GM21447 (cell line): Measurements from ENCODE around the gene SLC35E1.
A peak's percentile ranks its signal among the peaks of the same experiment; 100 is the strongest.

ENCODE experiments used
- ATAC-seq: cut with Tn5 transposase; IDR thresholded peaks from one replicate; pipeline ENCODE4 v1.9.1; 2021; ENCODE audit not compliant: unreplicated experiment

The SLC35E1 gene

GRCh38 chr19:16582486-16583261 is 10.5 kb upstream of the SLC35E1 start:
- no peak for ATAC-seq

GRCh38 chr19:16581971-16582343 is 9.7 kb upstream of the SLC35E1 start:
- no peak for ATAC-seq

DNA sequence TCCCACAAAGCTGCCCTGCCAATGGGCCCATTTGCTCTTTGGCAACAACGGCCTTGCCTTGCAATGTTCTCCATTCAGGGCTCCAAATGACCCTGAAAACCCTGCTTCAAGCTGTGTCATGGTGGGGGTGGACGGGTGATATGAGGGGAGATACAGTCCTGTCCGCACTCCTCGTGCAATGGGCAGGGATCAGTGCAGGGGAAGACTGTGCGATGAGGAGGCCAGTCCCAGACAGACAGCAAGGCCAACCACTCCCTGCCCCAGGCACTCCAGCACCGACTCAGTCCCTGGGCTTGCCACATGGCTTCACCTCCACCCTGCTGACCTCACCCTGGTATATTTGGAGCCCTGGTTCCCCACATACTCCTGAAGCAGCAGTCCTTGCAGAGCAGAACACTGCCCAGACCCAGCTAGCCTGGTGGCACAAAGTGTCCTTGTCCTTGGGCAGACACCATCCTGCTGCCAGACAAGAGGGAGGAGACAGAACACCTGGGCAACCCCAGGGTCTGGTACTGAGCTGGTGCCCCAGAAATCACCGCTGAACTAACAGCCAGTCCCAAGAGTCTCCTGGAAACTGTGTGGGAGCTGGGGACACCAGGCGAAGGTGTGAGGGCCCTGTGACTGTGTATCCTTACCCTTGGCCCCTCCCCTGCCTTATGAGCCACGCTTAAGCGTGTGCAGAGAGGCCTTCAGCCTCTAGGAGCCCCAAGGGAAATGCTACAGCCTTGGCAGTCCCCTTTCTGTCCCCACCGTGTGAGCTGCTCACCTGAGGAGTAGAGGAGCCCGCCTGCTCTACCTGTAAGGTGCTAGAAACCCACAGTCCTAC is 9.1 kb upstream of the SLC35E1 start:
- no peak for ATAC-seq

DNA sequence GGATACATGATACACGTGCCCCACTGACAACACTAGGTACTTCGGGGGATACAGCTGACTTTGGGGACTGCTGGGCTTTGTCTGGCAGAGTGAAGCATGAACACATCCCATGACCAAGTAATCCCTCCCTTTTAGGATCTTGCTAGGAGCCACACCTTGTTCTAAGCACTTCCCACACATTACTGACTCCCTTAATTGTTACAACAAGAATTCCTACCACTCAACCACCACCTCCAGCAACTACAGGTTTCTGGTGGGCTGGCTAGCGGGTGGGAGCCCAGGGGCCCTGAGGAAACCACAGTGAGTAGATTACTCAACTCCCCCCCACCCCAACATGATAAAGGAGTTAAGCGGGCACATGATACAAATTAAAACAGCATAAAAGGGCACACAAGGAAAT is 7.2 kb upstream of the SLC35E1 start:
- no peak for ATAC-seq

- no peak for ATAC-seq
These were observed 5.3 kb upstream of the SLC35E1 start for GRCh38 chr19:16577531-16577985.

GRCh38 chr19:16576690-16577530 is 4.7 kb upstream of the SLC35E1 start:
- ATAC-seq = no peak

DNA sequence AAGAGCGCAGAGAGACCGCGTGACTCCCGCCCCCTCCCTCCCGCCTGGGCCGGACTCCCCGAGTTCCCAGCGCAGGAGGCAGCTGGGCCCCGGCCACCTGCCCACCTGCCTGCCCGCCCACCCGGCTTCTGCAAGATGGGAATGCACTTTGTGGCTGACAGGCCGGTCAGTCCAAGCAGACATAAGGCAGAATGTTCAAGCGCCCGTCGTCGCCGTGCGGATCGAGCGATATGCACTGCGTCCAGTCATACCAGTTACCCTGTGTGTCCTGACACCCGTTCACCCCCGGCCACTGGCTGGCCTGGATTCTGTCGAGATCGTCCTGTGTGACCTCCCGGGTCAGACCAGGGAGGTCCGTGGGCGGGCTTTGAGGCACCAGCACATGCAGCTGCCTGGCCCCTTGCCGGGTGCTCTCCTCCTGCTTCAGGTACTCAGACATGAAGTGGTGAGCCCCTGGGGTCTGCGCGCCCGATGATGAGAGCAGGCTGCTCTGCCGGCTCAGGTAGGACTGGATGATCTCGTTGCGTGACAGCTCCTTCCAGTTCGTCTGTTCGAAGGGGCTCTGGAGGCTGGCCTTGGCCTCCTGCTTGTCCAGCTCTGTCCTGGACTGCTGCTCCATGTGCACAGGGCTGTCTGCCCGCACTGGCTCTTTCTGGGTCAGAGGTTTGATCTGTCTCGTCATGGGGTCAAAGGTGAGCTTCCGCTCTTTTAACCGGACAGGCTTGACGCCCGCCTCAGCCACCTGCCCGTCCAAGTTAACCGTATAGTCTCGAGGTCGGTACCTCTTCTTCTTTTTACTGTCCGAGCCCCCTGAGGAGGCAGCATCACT is 3.9 kb upstream of the SLC35E1 start:
- ATAC-seq = no peak

DNA sequence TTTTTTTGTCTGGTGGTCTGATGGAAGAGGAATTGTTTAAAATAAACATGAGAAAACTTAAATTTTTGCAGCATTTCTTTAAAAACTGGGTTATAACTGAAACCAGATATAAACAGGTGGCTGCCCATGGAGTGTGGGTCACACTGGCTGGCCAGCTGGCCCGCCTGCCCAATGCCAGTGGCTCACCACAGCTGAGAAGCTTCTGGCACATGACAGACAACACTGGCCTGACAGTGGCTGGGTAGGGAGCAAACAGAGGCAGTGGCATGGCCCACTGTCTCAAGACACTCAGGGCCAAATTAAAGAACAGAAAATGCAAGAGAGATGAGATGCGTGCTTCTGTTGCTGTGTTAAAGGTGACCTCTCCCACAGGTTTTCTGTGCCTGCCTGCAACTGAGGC is 3.1 kb upstream of the SLC35E1 start:
- ATAC-seq = no peak

GRCh38 chr19:16573925-16574324 is 1.7 kb upstream of the SLC35E1 start:
- ATAC-seq = no peak

- no peak for ATAC-seq
These were observed 1.1 kb upstream of the SLC35E1 start for GRCh38 chr19:16573296-16573695.

DNA sequence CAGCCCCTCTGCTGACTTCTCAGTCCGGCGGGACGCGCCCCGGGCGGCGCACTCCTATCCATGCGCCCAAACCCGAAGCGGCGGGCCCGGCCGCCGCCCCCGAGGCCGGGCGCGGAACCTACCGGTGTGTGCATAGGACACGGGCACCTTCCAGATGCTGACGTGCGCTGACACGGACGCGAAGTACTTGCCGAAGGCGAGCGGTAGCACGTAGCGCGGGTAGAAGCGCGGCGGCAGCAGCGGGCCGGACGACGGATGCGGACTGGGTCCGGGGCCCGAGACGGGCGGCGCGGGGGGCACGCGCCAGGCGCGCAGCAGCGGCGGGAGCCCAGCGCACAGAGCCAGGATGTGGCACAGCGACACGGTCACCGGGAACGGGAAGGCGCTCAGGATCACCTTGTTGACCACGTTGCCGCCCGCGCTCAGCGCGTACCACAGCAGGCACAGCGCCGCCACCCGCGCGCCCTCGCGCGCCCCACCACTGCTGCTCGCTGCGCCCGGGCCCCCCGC is 338 bp downstream of the SLC35E1 start:
- ATAC-seq = peak; percentile 17

GRCh38 chr19:16571283-16571682 is 932 bp downstream of the SLC35E1 start:
- no peak for ATAC-seq

DNA sequence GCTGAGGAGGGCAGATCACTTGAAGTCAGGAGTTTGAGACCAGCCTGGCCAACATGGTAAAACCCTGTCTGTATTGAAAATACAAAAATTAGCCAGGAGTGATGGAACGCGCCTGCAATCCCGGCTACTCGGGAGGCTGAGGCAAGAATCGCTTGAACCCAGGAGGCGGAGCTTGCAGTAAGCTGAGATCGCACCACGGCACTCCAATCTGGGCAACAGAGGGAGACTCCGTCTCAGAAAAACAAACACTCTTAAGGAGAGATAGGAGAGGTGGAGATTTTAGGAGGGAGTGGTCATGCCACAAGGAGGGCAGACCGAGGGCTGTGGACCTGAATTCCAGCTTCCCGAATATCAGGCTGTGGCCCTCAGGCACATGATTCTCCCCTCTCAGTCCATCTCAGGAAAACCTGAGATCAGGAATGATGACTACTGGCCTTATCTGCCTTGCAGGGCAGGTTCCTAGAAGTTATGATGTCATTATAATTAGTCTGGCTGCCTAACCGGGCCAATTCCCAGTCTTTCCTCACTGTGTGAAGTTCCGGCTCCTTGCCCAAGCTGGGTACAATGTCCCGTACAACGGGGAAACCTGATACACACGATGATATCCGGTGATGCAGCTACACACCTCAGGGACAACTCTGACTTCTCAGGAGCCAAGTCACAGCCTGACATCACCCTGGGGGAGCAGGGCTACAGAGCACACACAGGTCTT is 2.5 kb downstream of the SLC35E1 start:
- no peak for ATAC-seq

- no peak for ATAC-seq
These were observed 5.5 kb downstream of the SLC35E1 start for GRCh38 chr19:16566702-16567101.

GRCh38 chr19:16566161-16566560 is 6.1 kb downstream of the SLC35E1 start:
- ATAC-seq = no peak

GRCh38 chr19:16564842-16565241 is 7.4 kb downstream of the SLC35E1 start:
- ATAC-seq = no peak

DNA sequence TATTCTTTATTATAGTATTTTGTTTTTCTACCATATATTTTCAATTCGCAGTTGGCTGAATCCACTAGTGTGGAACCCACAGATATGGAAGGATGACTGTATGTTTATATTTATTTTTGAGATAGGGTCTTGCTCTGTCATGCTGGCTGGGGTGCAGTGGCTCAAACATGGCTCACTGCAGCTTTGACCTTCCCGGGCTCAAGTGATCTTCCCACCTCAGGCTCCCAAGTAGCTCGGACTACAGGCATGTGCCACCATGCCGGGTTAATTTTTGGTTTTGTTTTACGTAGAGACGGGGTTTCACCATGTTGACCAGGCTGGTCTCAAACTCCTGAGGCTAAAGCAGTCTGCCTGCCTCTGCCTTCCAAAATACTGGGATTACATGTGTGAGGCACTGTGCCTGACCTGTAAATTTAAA is 9.6 kb downstream of the SLC35E1 start:
- ATAC-seq = no peak

GRCh38 chr19:16561382-16561781 is 10.8 kb downstream of the SLC35E1 start:
- no peak for ATAC-seq

- ATAC-seq = no peak
These were observed 12.4 kb downstream of the SLC35E1 start for GRCh38 chr19:16559780-16560276.
